Panc1 (cell line): ENCODE results near the gene TPI1. TPM values are rescaled to one million over a fixed set of nuclear protein-coding genes. Genes with fewer than 3 reads are reported as not detected.

ENCODE experiments used
- ATAC-seq: fragments of 200-7000 bp; cut with Tn5 transposase; 2 replicates; pipeline ENCODE4 v1.9.1; 2020; ENCODE audit warnings: mild to moderate bottlenecking, moderate library complexity
- BruUV-seq: library from RNA; stranded (reverse); fragments of 400-500 nt; replicated peaks from 2 replicates; lab custom pipeline; 2021; lab: Mats Ljungman, UMichigan
- CTCF ChIA-PET: fragments of 300-600 bp; sonication (Branson Sonifier 250); formaldehyde crosslinking; loops from one replicate; lab custom pipeline; 2022; ENCODE audit warnings: antibody characterized with exemption; lab: Charles Lee
- POLR2A ChIA-PET: fragments of 300-600 bp; sonication (Branson Sonifier 250); formaldehyde crosslinking; loops from one replicate; lab custom pipeline; 2022; ENCODE audit warnings: antibody characterized with exemption; lab: Charles Lee
- DNase-seq: peaks from one replicate; pipeline ENCODE4 v3.0.0-alpha.2; 2010; ENCODE audit warnings: low read depth, low spot score
- H3K27ac ChIP-seq: 2 replicates; pipeline ENCODE4 v1.5.1; 2011; ENCODE audit warnings: mild to moderate bottlenecking, low read length, inconsistent platforms
- H3K27me3 ChIP-seq: fragments of 200-500 bp; sonication (Bioruptor generic); 2 replicates; pipeline ENCODE4 v1.6.0; 2014; ENCODE audit warnings: low read length, inconsistent platforms; ENCODE audit not compliant: control insufficient read depth, insufficient read depth
- H3K36me3 ChIP-seq: fragments of 200-500 bp; sonication (Bioruptor generic); 2 replicates; pipeline ENCODE4 v1.5.1; 2014; ENCODE audit warnings: inconsistent platforms, mild to moderate bottlenecking, low read length, moderate library complexity; ENCODE audit not compliant: control insufficient read depth, insufficient read depth
- H3K4me1 ChIP-seq: 2 replicates; pipeline ENCODE4 v1.5.1; 2011; ENCODE audit warnings: inconsistent platforms, mild to moderate bottlenecking, low read length, moderate library complexity; ENCODE audit not compliant: control insufficient read depth, insufficient read depth
- H3K4me3 ChIP-seq, 2 experiments: 2 replicates each; pipeline ENCODE4 v1.5.1; 2011 to 2012; ENCODE audit warnings: low read depth in 2 of 2, low read length in 2 of 2, mild to moderate bottlenecking in 2 of 2, inconsistent platforms in 1 of 2, moderate library complexity in 1 of 2
- H3K9me3 ChIP-seq: fragments of 200-500 bp; sonication (Bioruptor generic); 2 replicates; pipeline ENCODE4 v1.5.1; 2014; ENCODE audit warnings: low read depth, mild to moderate bottlenecking, inconsistent platforms, low read length, moderate library complexity; ENCODE audit not compliant: control insufficient read depth, insufficient read depth
- CTCF ChIP-seq: fragments of 450-650 bp; IDR thresholded peaks from 2 replicates; pipeline ENCODE4 v1.5.1; 2017; ENCODE audit warnings: mild to moderate bottlenecking
- POLR2AphosphoS5 ChIP-seq: IDR thresholded peaks from 2 replicates; pipeline ENCODE4 v1.6.1; 2012; ENCODE audit warnings: mild to moderate bottlenecking, low read depth, low read length, moderate library complexity
- REST ChIP-seq, 2 experiments: IDR thresholded peaks; 2 replicates each; pipeline ENCODE4 v1.6.1; 2011 to 2012; ENCODE audit warnings: low read depth in 2 of 2, control low read depth in 1 of 2, low read length in 1 of 2, mild to moderate bottlenecking in 1 of 2, moderate library complexity in 1 of 2; ENCODE audit not compliant: insufficient read depth in 1 of 2
- SIN3A ChIP-seq: IDR thresholded peaks from 2 replicates; pipeline ENCODE4 v1.6.1; 2012; ENCODE audit warnings: low read depth, mild to moderate bottlenecking, low read length, moderate library complexity, borderline replicate concordance; ENCODE audit not compliant: insufficient read depth
- TCF7L2 ChIP-seq: IDR thresholded peaks from 2 replicates; pipeline ENCODE4 v1.6.1; 2011; ENCODE audit warnings: mild to moderate bottlenecking, low read depth, low read length, inconsistent platforms
- in situ Hi-C: cut with HindIII; loops from 2 replicates; pipeline ENCODE4 v1.10.0; 2016; ENCODE audit warnings: low sequenced_read_pairs, low pct_unique_long_range_greater_than_20kb
- intact Hi-C: fragments of 100-400 bp; cut with micrococcal nuclease; formaldehyde crosslinking; loops from one replicate; pipeline ENCODE4 v1.10.0; 2022; ENCODE audit not compliant: unreplicated experiment
- total RNA-seq: library from RNA; stranded (reverse); gene quantifications from one replicate; pipeline ENCODE4 v1.2.1, GENCODE V29; 2021; ENCODE audit not compliant: unreplicated experiment

TPI1 gene
- total RNA-seq, 1 experiment from 2014 or later: 693 TPM

GRCh38 chr12:6914947-6915788, 47.8 kb downstream of the TPI1 start:
- no peaks in the 10 kb centered on the region; the same call in 1 of the 2 replicates for H3K36me3 ChIP-seq
- H3K27ac ChIP-seq: peak overlapping the region; percentile 51; the same call in 1 of the 2 replicates
- no peaks in the 10 kb centered on the region for H3K27me3 ChIP-seq
- no peak for DNase-seq
- ChIA-PET CTCF (interaction anchor here (0.8 kb wide), 1 partner anchor 11 kb away, joined by 4 read pairs; no protein-coding TSS in a partner anchor), POLR2A (no interaction called here)
- no peaks in the 10 kb centered on the region for H3K9me3 ChIP-seq
- peak overlapping the region; percentile 43 to 69 for H3K4me3 ChIP-seq
- in situ Hi-C loops (no loop called here), intact Hi-C loops (no loop called here)
- BruUV-seq: no TSS peak
- H3K4me1 ChIP-seq: peaks cover 4% of the 10 kb centered on the region; the same call in 1 of the 2 replicates
- TF ChIP-seq SIN3A: no peak
- TF ChIP-seq POLR2AphosphoS5: no peak
- TF ChIP-seq TCF7L2: no peak
- TF ChIP-seq CTCF: no peak
- peak; percentile 22; the same call in 1 of the 2 replicates for ATAC-seq

GRCh38 chr12:6915789-6916285, 48.5 kb downstream of the TPI1 start:
- Histone ChIP-seq H3K27ac (no peak overlapping the region), H3K4me1 (peaks cover 4% of the 10 kb centered on the region; the same call in 1 of the 2 replicates), H3K4me3 (peak overlapping the region in 1 of 2 experiments; percentile 69; a peak in 2 of 4 replicates), H3K36me3 (no peaks in the 10 kb centered on the region; the same call in 1 of the 2 replicates), H3K27me3 (no peaks in the 10 kb centered on the region), H3K9me3 (no peaks in the 10 kb centered on the region)
- no peak for DNase-seq
- no TSS peak for BruUV-seq
- in situ Hi-C loops (no loop called here), intact Hi-C loops (no loop called here)
- POLR2A ChIA-PET: no interaction called here
- CTCF ChIA-PET: no interaction called here
- ATAC-seq: no peak
- TF ChIP-seq CTCF: no peak
- no peak for TF ChIP-seq REST (IDR thresholded peaks at IDR 0.05; ENCODE audit: insufficient read depth in 1 of 2, low read depth in 2 of 2, low read length in 1 of 2)
- no peak for TF ChIP-seq SIN3A
- no peak for TF ChIP-seq TCF7L2
- TF ChIP-seq POLR2AphosphoS5: no peak
